ENCODE data around the gene RXRB. TPM values are rescaled to one million over a fixed set of nuclear protein-coding genes. Genes with fewer than 3 reads are reported as not detected.

The RXRB gene
- total and polyA plus RNA-seq, 2 of the 8 experiments (the other 6 are each of a cell fraction or from before 2014, with no cell fraction given): 13.0 to 18.1 TPM

GRCh38 chr6:33160728-33161344, 39.6 kb downstream of the RXRB start (continued):
- TF ChIP-seq PHF8 (conservative IDR thresholded peaks at IDR 0.05; ENCODE audit: low read depth, low read length) (no peak), KDM4A (IDR thresholded peaks at IDR 0.05; ENCODE audit: low read depth, low read length, severe bottlenecking) (no peak), CEBPB (IDR thresholded peaks at IDR 0.05; ENCODE audit: low read depth, low read length) (no peak)

All from H1 (cell line).